HEK293 (cell line): ENCODE measurements around the gene SPINT2.
A peak's percentile ranks its signal among the peaks of the same experiment; 100 is the strongest.

Source experiments
- HOXD13 ChIP-seq: sonication (generic); formaldehyde crosslinking; IDR thresholded peaks from 2 replicates; pipeline ENCODE4 v1.8.0; 2022; ENCODE audit warnings: missing genetic modification reagents, borderline replicate concordance
- IKZF3 ChIP-seq: fragments of 450-650 bp; IDR thresholded peaks from 2 replicates; pipeline ENCODE4 v1.5.0; 2018; ENCODE audit warnings: missing biosample characterization, mild to moderate bottlenecking, missing genetic modification characterization, moderate library complexity
- KLF1 ChIP-seq: fragments of 450-650 bp; formaldehyde crosslinking; IDR thresholded peaks from 2 replicates; pipeline ENCODE4 v1.5.1; 2016; ENCODE audit warnings: missing biosample characterization, missing genetic modification characterization
- KLF10 ChIP-seq: fragments of 450-650 bp; IDR thresholded peaks from 2 replicates; pipeline ENCODE4 v1.5.1; 2018; ENCODE audit warnings: missing biosample characterization, mild to moderate bottlenecking, missing genetic modification characterization
- KLF9 ChIP-seq: fragments of 450-650 bp; formaldehyde crosslinking; IDR thresholded peaks from 2 replicates; pipeline ENCODE4 v1.5.1; 2016; ENCODE audit warnings: missing biosample characterization, missing genetic modification characterization, low read depth
- SP7 ChIP-seq: fragments of 450-650 bp; formaldehyde crosslinking; IDR thresholded peaks from 2 replicates; pipeline ENCODE4 v1.5.1; 2016; ENCODE audit warnings: missing biosample characterization, missing genetic modification characterization
- WT1 ChIP-seq: fragments of 450-650 bp; formaldehyde crosslinking; IDR thresholded peaks from 2 replicates; pipeline ENCODE4 v1.5.1; 2016; ENCODE audit warnings: missing biosample characterization, missing genetic modification characterization
- YY1 ChIP-seq: fragments of 450-650 bp; formaldehyde crosslinking; IDR thresholded peaks from 2 replicates; pipeline ENCODE4 v1.5.1; 2018; ENCODE audit warnings: missing biosample characterization, missing genetic modification characterization
- ZBTB20 ChIP-seq: fragments of 450-650 bp; formaldehyde crosslinking; IDR thresholded peaks from 2 replicates; pipeline ENCODE4 v1.5.1; 2016; ENCODE audit warnings: missing biosample characterization, missing genetic modification characterization
- ZBTB21 ChIP-seq: fragments of 450-650 bp; formaldehyde crosslinking; IDR thresholded peaks from 2 replicates; pipeline ENCODE4 v1.5.1; 2017; ENCODE audit warnings: missing biosample characterization, missing genetic modification characterization
- ZBTB7A ChIP-seq: fragments of 450-650 bp; formaldehyde crosslinking; IDR thresholded peaks from 2 replicates; pipeline ENCODE4 v1.5.1; 2016; ENCODE audit warnings: low read depth, missing biosample characterization, missing genetic modification characterization
- ZFP3 ChIP-seq: fragments of 450-650 bp; formaldehyde crosslinking; IDR thresholded peaks from 2 replicates; pipeline ENCODE4 v1.5.1; 2016; ENCODE audit warnings: low read depth, missing biosample characterization, missing genetic modification characterization
- ZNF114 ChIP-seq: fragments of 450-650 bp; formaldehyde crosslinking; IDR thresholded peaks from 2 replicates; pipeline ENCODE4 v1.5.0; 2017; ENCODE audit warnings: missing biosample characterization, missing genetic modification characterization
- ZNF133 ChIP-seq: fragments of 450-650 bp; formaldehyde crosslinking; IDR thresholded peaks from 2 replicates; pipeline ENCODE4 v1.5.1; 2016; ENCODE audit warnings: missing biosample characterization, missing genetic modification characterization
- ZNF138 ChIP-seq: fragments of 450-650 bp; formaldehyde crosslinking; IDR thresholded peaks from 2 replicates; pipeline ENCODE4 v1.5.1; 2016; ENCODE audit warnings: missing biosample characterization, missing genetic modification characterization, borderline replicate concordance
- ZNF184 ChIP-seq: fragments of 450-650 bp; IDR thresholded peaks from 2 replicates; pipeline ENCODE4 v1.5.1; 2018; ENCODE audit warnings: missing biosample characterization, mild to moderate bottlenecking, missing genetic modification characterization
- ZNF214 ChIP-seq: fragments of 450-650 bp; formaldehyde crosslinking; IDR thresholded peaks from 2 replicates; pipeline ENCODE4 v1.5.1; 2017; ENCODE audit warnings: missing biosample characterization, mild to moderate bottlenecking, missing genetic modification characterization, borderline replicate concordance
- ZNF223 ChIP-seq: fragments of 450-650 bp; formaldehyde crosslinking; IDR thresholded peaks from 2 replicates; pipeline ENCODE4 v1.5.1; 2016; ENCODE audit warnings: missing biosample characterization, missing genetic modification characterization
- ZNF366 ChIP-seq: fragments of 450-650 bp; formaldehyde crosslinking; conservative IDR thresholded peaks from 2 replicates; pipeline ENCODE4 v1.5.1; 2016; ENCODE audit warnings: missing biosample characterization, missing genetic modification characterization
- ZNF394 ChIP-seq: fragments of 450-650 bp; formaldehyde crosslinking; IDR thresholded peaks from 2 replicates; pipeline ENCODE4 v1.5.1; 2016; ENCODE audit warnings: missing biosample characterization, missing genetic modification characterization, mild to moderate bottlenecking, moderate library complexity, borderline replicate concordance
- ZNF48 ChIP-seq: fragments of 450-650 bp; formaldehyde crosslinking; IDR thresholded peaks from 2 replicates; pipeline ENCODE4 v1.5.1; 2016; ENCODE audit warnings: missing biosample characterization, missing genetic modification characterization
- ZNF514 ChIP-seq: fragments of 450-650 bp; formaldehyde crosslinking; IDR thresholded peaks from 2 replicates; pipeline ENCODE4 v1.5.1; 2016; ENCODE audit warnings: missing biosample characterization, missing genetic modification characterization
- ZNF558 ChIP-seq: fragments of 450-650 bp; formaldehyde crosslinking; IDR thresholded peaks from 2 replicates; pipeline ENCODE4 v1.5.1; 2016; ENCODE audit warnings: missing biosample characterization, missing genetic modification characterization
- ZNF670 ChIP-seq: fragments of 450-650 bp; formaldehyde crosslinking; IDR thresholded peaks from 2 replicates; pipeline ENCODE4 v1.5.1; 2016; ENCODE audit warnings: missing biosample characterization, missing genetic modification characterization, low read depth
- ZNF792 ChIP-seq: fragments of 450-650 bp; formaldehyde crosslinking; IDR thresholded peaks from 2 replicates; pipeline ENCODE4 v1.5.1; 2016; ENCODE audit warnings: missing biosample characterization, missing genetic modification characterization
- ZNF830 ChIP-seq: fragments of 450-650 bp; IDR thresholded peaks from 2 replicates; pipeline ENCODE4 v1.5.0; 2018; ENCODE audit warnings: missing biosample characterization, missing genetic modification characterization, low read depth, mild to moderate bottlenecking, moderate library complexity
- ZSCAN30 ChIP-seq: fragments of 450-650 bp; IDR thresholded peaks from 2 replicates; pipeline ENCODE4 v1.5.1; 2018; ENCODE audit warnings: missing biosample characterization, mild to moderate bottlenecking, missing genetic modification characterization, moderate library complexity
- TF ChIP-seq, protein P1 (sequence below): fragments of 450-650 bp; formaldehyde crosslinking; IDR thresholded peaks from 2 replicates; pipeline ENCODE4 v1.5.1; 2016; ENCODE audit warnings: missing biosample characterization, missing genetic modification characterization
- TF ChIP-seq, protein P2 (sequence below): fragments of 450-650 bp; formaldehyde crosslinking; IDR thresholded peaks from 2 replicates; pipeline ENCODE4 v1.5.1; 2016; ENCODE audit warnings: missing biosample characterization, missing genetic modification characterization
- TF ChIP-seq, protein P3 (sequence below): fragments of 450-650 bp; IDR thresholded peaks from 2 replicates; pipeline ENCODE4 v1.5.1; 2018; ENCODE audit warnings: missing biosample characterization, mild to moderate bottlenecking, missing genetic modification characterization
- TF ChIP-seq, protein P4 (sequence below): fragments of 450-650 bp; formaldehyde crosslinking; IDR thresholded peaks from 2 replicates; pipeline ENCODE4 v1.5.1; 2017; ENCODE audit warnings: missing biosample characterization, missing genetic modification characterization
- TF ChIP-seq, protein P5 (sequence below): fragments of 450-650 bp; formaldehyde crosslinking; IDR thresholded peaks from 2 replicates; pipeline ENCODE4 v1.5.1; 2016; ENCODE audit warnings: missing biosample characterization, missing genetic modification characterization

Gene SPINT2

DNA sequence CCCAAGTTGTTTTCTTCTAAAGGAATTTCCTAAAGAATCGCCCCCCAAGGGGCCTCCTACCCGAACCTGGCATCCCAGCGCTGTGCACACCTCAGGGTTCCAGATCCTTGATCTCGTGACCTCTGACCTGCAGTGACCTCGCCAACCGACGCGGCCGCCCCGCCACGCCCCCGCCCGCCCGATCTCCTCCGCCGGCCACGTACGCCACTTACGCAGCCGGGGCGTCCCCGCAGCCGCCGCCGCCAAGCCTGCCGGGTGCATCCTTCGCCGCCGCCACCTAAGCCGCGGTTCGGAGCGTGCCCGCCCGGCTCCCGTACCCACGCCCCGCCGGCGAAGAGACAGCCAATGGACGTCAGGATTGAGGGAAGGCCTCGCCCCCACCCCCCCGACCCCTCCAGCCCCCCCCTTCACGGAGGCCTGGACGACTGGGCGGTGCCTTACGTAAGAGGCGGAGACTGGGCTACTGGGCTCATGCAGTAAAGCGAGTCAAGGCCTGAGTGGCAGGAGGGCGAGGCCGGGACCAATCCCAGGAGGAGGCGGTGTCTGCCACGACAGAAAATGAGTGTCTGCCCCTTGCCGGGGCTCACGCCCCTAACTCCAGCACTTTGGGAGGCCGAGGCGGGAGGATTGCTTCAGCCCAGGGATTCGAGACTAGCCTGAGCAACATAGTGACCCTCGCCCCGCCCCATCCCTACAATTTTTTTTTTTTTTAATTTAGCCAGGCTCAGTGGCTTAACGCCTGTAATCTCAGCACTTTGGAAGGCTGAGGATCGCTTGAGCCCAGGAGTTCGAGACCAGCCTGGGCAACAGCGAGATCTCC, 51.5 kb downstream of the SPINT2 start, which contains the start of gene YIF1B (continued):
- TF ChIP-seq ZBTB21 (tag by site-specific recombination) (peak; percentile 59; the same call in 1 of the 2 replicates), ZNF366 (no peak), ZNF830 (tag by site-specific recombination) (no peak), ZBTB20 (tag by site-specific recombination) (peak; percentile 62; the same call in 1 of the 2 replicates), ZNF514 (no peak), YY1 (tag by site-specific recombination) (no peak), ZNF792 (tag by site-specific recombination) (peak; percentile 56; the same call in 1 of the 2 replicates), ZFP3 (tag by site-specific recombination) (0 out of 2 replicates have a peak, but pooled peaks have one; percentile 6), ZNF48 (tag by site-specific recombination) (no peak), ZNF133 (tag by site-specific recombination) (no peak), ZBTB7A (peak; percentile 41; the same call in 1 of the 2 replicates), KLF9 (tag by site-specific recombination) (peak; percentile 88), ZNF114 (tag by site-specific recombination) (no peak), ZNF670 (tag by site-specific recombination) (no peak), SP7 (peak; percentile 76), ZSCAN30 (tag by site-specific recombination) (no peak; the same call in 1 of the 2 replicates), WT1 (tag by site-specific recombination) (peak; percentile 47), HOXD13 (CRISPR knock-in tag) (no peak), ZNF394 (tag by site-specific recombination) (0 out of 2 replicates have a peak, but pooled peaks have one; percentile 30), ZNF138 (tag by site-specific recombination) (no peak), ZNF558 (tag by site-specific recombination) (no peak), KLF1 (peak; percentile 79), ZNF184 (tag by site-specific recombination) (no peak), KLF10 (tag by site-specific recombination) (peak; percentile 84), ZNF223 (tag by site-specific recombination) (no peak), IKZF3 (tag by site-specific recombination) (no peak), ZNF214 (tag by site-specific recombination) (no peak)
- TF ChIP-seq, protein P1, sequence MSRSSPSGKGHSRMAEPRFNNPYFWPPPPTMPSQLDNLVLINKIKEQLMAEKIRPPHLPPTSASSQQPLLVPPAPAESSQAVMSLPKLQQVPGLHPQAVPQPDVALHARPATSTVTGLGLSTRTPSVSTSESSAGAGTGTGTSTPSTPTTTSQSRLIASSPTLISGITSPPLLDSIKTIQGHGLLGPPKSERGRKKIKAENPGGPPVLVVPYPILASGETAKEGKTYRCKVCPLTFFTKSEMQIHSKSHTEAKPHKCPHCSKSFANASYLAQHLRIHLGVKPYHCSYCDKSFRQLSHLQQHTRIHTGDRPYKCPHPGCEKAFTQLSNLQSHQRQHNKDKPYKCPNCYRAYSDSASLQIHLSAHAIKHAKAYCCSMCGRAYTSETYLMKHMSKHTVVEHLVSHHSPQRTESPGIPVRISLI (tag by site-specific recombination): peak; percentile 96
- TF ChIP-seq, protein P2, sequence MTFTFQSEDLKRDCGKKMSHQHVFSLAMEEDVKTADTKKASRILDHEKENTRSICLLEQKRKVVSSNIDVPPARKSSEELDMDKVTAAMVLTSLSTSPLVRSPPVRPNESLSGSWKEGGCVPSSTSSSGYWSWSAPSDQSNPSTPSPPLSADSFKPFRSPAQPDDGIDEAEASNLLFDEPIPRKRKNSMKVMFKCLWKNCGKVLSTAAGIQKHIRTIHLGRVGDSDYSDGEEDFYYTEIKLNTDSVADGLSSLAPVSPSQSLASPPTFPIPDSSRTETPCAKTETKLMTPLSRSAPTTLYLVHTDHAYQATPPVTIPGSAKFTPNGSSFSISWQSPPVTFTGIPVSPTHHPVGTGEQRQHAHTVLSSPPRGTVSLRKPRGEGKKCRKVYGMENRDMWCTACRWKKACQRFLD: no peak
- TF ChIP-seq, protein P3, sequence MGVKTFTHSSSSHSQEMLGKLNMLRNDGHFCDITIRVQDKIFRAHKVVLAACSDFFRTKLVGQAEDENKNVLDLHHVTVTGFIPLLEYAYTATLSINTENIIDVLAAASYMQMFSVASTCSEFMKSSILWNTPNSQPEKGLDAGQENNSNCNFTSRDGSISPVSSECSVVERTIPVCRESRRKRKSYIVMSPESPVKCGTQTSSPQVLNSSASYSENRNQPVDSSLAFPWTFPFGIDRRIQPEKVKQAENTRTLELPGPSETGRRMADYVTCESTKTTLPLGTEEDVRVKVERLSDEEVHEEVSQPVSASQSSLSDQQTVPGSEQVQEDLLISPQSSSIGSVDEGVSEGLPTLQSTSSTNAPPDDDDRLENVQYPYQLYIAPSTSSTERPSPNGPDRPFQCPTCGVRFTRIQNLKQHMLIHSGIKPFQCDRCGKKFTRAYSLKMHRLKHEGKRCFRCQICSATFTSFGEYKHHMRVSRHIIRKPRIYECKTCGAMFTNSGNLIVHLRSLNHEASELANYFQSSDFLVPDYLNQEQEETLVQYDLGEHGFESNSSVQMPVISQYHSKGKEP (tag by site-specific recombination): peak; percentile 74; the same call in 1 of the 2 replicates
- TF ChIP-seq, protein P4, sequence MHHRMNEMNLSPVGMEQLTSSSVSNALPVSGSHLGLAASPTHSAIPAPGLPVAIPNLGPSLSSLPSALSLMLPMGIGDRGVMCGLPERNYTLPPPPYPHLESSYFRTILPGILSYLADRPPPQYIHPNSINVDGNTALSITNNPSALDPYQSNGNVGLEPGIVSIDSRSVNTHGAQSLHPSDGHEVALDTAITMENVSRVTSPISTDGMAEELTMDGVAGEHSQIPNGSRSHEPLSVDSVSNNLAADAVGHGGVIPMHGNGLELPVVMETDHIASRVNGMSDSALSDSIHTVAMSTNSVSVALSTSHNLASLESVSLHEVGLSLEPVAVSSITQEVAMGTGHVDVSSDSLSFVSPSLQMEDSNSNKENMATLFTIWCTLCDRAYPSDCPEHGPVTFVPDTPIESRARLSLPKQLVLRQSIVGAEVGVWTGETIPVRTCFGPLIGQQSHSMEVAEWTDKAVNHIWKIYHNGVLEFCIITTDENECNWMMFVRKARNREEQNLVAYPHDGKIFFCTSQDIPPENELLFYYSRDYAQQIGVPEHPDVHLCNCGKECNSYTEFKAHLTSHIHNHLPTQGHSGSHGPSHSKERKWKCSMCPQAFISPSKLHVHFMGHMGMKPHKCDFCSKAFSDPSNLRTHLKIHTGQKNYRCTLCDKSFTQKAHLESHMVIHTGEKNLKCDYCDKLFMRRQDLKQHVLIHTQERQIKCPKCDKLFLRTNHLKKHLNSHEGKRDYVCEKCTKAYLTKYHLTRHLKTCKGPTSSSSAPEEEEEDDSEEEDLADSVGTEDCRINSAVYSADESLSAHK (tag by site-specific recombination): peak; percentile 79
- TF ChIP-seq, protein P5, sequence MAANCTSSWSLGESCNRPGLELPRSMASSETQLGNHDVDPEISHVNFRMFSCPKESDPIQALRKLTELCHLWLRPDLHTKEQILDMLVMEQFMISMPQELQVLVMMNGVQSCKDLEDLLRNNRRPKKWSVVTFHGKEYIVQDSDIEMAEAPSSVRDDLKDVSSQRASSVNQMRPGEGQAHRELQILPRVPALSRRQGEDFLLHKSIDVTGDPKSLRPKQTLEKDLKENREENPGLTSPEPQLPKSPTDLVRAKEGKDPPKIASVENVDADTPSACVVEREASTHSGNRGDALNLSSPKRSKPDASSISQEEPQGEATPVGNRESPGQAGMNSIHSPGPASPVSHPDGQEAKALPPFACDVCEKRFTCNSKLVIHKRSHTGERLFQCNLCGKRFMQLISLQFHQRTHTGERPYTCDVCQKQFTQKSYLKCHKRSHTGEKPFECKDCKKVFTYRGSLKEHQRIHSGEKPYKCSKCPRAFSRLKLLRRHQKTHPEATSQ (tag by site-specific recombination): peak; percentile 37; the same call in 1 of the 2 replicates
